ENCODE measurements around the gene ARPP21.

DNA sequence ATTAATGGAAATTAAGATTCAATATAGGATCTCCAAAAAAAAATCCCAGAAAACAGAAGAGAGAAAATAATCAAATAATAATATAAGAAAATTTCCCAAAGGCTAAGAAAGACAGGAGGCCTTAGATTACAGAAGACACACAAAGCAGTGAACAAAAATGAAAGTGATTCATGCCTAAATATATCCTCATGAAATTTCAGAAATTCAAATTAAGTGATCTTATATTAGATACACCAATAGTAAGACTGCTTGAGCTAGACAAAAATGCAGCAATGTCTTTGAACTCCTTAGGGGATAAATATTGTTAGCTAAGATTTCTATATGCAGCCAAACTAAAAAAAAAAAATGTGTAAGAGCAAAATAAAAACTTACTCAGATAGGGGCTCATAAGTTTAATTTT is 44.6 kb upstream of the ARPP21 start:
- TF ChIP-seq, protein P1, sequence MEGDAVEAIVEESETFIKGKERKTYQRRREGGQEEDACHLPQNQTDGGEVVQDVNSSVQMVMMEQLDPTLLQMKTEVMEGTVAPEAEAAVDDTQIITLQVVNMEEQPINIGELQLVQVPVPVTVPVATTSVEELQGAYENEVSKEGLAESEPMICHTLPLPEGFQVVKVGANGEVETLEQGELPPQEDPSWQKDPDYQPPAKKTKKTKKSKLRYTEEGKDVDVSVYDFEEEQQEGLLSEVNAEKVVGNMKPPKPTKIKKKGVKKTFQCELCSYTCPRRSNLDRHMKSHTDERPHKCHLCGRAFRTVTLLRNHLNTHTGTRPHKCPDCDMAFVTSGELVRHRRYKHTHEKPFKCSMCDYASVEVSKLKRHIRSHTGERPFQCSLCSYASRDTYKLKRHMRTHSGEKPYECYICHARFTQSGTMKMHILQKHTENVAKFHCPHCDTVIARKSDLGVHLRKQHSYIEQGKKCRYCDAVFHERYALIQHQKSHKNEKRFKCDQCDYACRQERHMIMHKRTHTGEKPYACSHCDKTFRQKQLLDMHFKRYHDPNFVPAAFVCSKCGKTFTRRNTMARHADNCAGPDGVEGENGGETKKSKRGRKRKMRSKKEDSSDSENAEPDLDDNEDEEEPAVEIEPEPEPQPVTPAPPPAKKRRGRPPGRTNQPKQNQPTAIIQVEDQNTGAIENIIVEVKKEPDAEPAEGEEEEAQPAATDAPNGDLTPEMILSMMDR (optimal IDR thresholded peaks at IDR 0.05 in 1 of 3, IDR thresholded peaks at IDR 0.05 in 1 of 3, conservative IDR thresholded peaks at IDR 0.05 in 1 of 3; ENCODE audit: extremely low read depth in 1 of 3, insufficient read depth in 2 of 3, low read length in 3 of 3) = no peak
- no peak for TF ChIP-seq EZH2 (IDR thresholded peaks at IDR 0.05; ENCODE audit: low read length)
